IPS-15b (cell line): ENCODE data around the gene NCBP2L.
"Not testable (repeated sequence)": the region's sequence is repeated elsewhere in the genome, so short reads cannot be mapped to it uniquely, and the experiment has no call there.

Experiments
- H3K27me3 ChIP-seq: one replicate; pipeline ENCODE4 v1.6.1; 2013; ENCODE audit warnings: low read length; ENCODE audit not compliant: control insufficient read depth, insufficient read depth
- H3K36me3 ChIP-seq: one replicate; pipeline ENCODE4 v1.6.1; 2013; ENCODE audit warnings: low read length; ENCODE audit not compliant: control insufficient read depth, insufficient read depth
- H3K4me1 ChIP-seq: one replicate; pipeline ENCODE4 v1.6.1; 2013; ENCODE audit warnings: mild to moderate bottlenecking, low read length; ENCODE audit not compliant: control insufficient read depth, insufficient read depth
- H3K4me3 ChIP-seq: one replicate; pipeline ENCODE4 v1.5.1; 2013; ENCODE audit warnings: low read depth, low read length
- H3K9ac ChIP-seq: one replicate; pipeline ENCODE4 v1.6.1; 2013; ENCODE audit warnings: low read depth, mild to moderate bottlenecking, low read length
- H3K9me3 ChIP-seq: one replicate; pipeline ENCODE4 v1.6.1; 2013; ENCODE audit warnings: mild to moderate bottlenecking, low read length; ENCODE audit not compliant: control insufficient read depth, insufficient read depth

Gene NCBP2L

GRCh38 chrX:107775000-107775733, 2.4 kb upstream of the NCBP2L start:
- H3K36me3 ChIP-seq = no peaks in the 10 kb centered on the region
- H3K9ac ChIP-seq = no peak overlapping the region
- H3K9me3 ChIP-seq = no peaks in the 10 kb centered on the region
- H3K4me3 ChIP-seq = peak overlapping the region; percentile 60
- H3K27me3 ChIP-seq = peaks cover 43% of the 10 kb centered on the region
- H3K4me1 ChIP-seq = peaks cover 18% of the 10 kb centered on the region

- no peaks in the 10 kb centered on the region for H3K9me3 ChIP-seq
- peak within 1 kb of the TSS; percentile 47 for H3K9ac ChIP-seq
- H3K4me1 ChIP-seq = peaks cover 18% of the 10 kb centered on the region
- H3K27me3 ChIP-seq = peaks cover 43% of the 10 kb centered on the region
- no peaks in the 10 kb centered on the region for H3K36me3 ChIP-seq
- H3K4me3 ChIP-seq = peak within 1 kb of the TSS; percentile 60
These were observed 1.6 kb upstream of the NCBP2L start, which contains the start of gene TSC22D3 for GRCh38 chrX:107775734-107776511. TSC22D3 (minus strand) TSS chrX:107775787; CDS start chrX:107775419, 368 bp downstream.

GRCh38 chrX:107776649-107777535, 641 bp upstream of the NCBP2L start:
- Histone ChIP-seq H3K27me3 (peaks cover 43% of the 10 kb centered on the region), H3K4me1 (peaks cover 18% of the 10 kb centered on the region), H3K9me3 (no peaks in the 10 kb centered on the region), H3K36me3 (no peaks in the 10 kb centered on the region), H3K4me3 (peak overlapping the region; percentile 60), H3K9ac (no peak overlapping the region)

- Histone ChIP-seq H3K4me1 (no peaks in the 10 kb centered on the region), H3K9ac (no peak overlapping the region), H3K9me3 (no peaks in the 10 kb centered on the region), H3K36me3 (no peaks in the 10 kb centered on the region), H3K4me3 (no peak overlapping the region), H3K27me3 (peaks cover 12% of the 10 kb centered on the region)
These were observed 3.0 kb downstream of the NCBP2L start for GRCh38 chrX:107780525-107780924.

- no peak overlapping the region for H3K4me3 ChIP-seq
- H3K9me3 ChIP-seq = no peaks in the 10 kb centered on the region
- H3K9ac ChIP-seq = no peak overlapping the region
- H3K4me1 ChIP-seq = no peaks in the 10 kb centered on the region
- no peaks in the 10 kb centered on the region for H3K36me3 ChIP-seq
- H3K27me3 ChIP-seq = peaks cover 3% of the 10 kb centered on the region
These were observed 10.3 kb downstream of the NCBP2L start for GRCh38 chrX:107787827-107788226.

GRCh38 chrX:107804427-107804826, 26.9 kb downstream of the NCBP2L start:
- H3K27me3 ChIP-seq = peaks cover 9% of the 10 kb centered on the region
- no peak overlapping the region for H3K9ac ChIP-seq
- H3K4me1 ChIP-seq = no peaks in the 10 kb centered on the region
- H3K36me3 ChIP-seq = no peaks in the 10 kb centered on the region
- H3K4me3 ChIP-seq = no peak overlapping the region
- no peaks in the 10 kb centered on the region for H3K9me3 ChIP-seq

- no peaks in the 10 kb centered on the region for H3K36me3 ChIP-seq
- no peaks in the 10 kb centered on the region for H3K9me3 ChIP-seq
These were observed 27.6 kb downstream of the NCBP2L start for GRCh38 chrX:107805179-107805578.

GRCh38 chrX:107810053-107810452, 32.5 kb downstream of the NCBP2L start:
- not testable (repeated sequence) for H3K4me1 ChIP-seq, H3K36me3 ChIP-seq, H3K27me3 ChIP-seq, H3K9ac ChIP-seq, H3K4me3 ChIP-seq, H3K9me3 ChIP-seq

More at GRCh38 chrX:107805179-107805578, 27.6 kb downstream of the NCBP2L start:
- no peak overlapping the region for H3K9ac ChIP-seq
- peaks cover 9% of the 10 kb centered on the region for H3K27me3 ChIP-seq
- no peak overlapping the region for H3K4me3 ChIP-seq
- H3K4me1 ChIP-seq = no peaks in the 10 kb centered on the region

- Histone ChIP-seq H3K36me3 (no peaks in the 10 kb centered on the region), H3K9me3 (peaks cover 11% of the 10 kb centered on the region), H3K4me3 (no peak overlapping the region), H3K27me3 (peaks cover 4% of the 10 kb centered on the region), H3K4me1 (no peaks in the 10 kb centered on the region), H3K9ac (no peak overlapping the region)
These were observed 41.5 kb downstream of the NCBP2L start for GRCh38 chrX:107818900-107819521.

GRCh38 chrX:107823042-107823441, 45.5 kb downstream of the NCBP2L start:
- peaks cover 33% of the 10 kb centered on the region for H3K27me3 ChIP-seq

GRCh38 chrX:107823456-107823855, 45.9 kb downstream of the NCBP2L start:
- H3K36me3 ChIP-seq = no peaks in the 10 kb centered on the region
- H3K9me3 ChIP-seq = peaks cover 11% of the 10 kb centered on the region
- no peaks in the 10 kb centered on the region for H3K4me1 ChIP-seq
- H3K4me3 ChIP-seq = no peak overlapping the region
- H3K9ac ChIP-seq = no peak overlapping the region
- peaks cover 37% of the 10 kb centered on the region for H3K27me3 ChIP-seq

More at GRCh38 chrX:107823042-107823441, 45.5 kb downstream of the NCBP2L start:
- no peak overlapping the region for H3K4me3 ChIP-seq
- H3K9me3 ChIP-seq = peaks cover 11% of the 10 kb centered on the region
- H3K4me1 ChIP-seq = no peaks in the 10 kb centered on the region
- no peak overlapping the region for H3K9ac ChIP-seq
- no peaks in the 10 kb centered on the region for H3K36me3 ChIP-seq
